HPDE6-E6E7 (cell line): ENCODE data around the gene SEMA4D.

ENCODE experiments used
- DNase-seq: peaks from one replicate; pipeline ENCODE4 v3.0.0; 2011; ENCODE audit warnings: missing footprints; ENCODE audit errors: extremely low spot score

SEMA4D gene

DNA sequence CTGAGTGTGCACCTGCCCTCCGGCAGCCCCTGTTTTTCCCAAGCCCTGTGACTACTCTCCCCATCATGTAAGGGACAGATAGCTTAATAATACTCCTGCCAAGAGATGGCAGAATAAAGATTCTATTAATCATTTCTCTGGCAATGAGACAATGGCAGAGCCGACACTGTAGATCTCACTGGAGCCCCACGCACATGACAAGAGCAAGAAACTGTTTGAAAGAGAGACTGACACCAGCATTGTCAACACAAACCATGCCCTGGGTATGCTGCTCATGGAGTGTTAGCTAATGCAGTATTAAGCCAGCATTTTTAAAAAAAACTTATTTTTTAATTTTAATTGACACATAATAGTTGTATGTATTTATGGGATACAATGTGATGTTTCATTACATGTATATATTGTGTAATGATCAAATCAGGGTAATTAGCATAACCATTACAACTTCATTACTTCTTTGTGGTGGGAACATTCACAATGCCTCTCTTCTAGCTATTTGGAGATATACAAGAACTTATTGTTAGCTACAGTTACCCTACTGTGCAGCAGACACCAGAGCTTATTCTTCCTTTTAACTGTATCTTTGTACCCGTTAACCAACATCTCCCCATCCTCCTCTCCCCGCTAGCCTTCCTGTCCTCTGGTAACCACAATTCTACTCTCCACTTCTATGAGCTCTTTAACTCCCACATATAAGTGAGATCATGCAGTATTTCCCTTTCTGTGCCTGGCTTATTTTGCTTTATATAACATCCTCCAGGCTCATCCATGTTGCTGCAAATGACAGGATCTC lies 31.5 kb upstream of the SEMA4D start:
- DNase-seq = no peak

DNA sequence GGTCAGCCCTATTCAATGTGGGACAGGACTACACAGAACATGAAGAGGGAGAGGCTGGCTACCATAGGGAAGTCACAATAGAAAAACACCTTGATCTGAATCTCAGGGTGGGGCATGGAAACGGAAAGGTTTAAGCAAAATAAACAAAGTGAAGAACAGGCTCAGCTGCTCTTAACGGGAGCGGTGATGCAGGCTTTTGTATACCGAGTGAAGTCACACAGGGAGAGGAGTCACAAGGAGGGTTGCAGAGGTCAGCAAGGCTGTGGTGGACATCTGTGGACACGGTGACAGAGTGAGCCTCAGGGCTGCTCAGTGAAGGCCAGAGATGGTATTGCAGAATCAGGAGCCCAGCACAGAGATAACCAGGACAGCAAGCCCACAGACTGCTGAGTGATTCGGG lies 30.6 kb upstream of the SEMA4D start:
- DNase-seq = no peak

DNA sequence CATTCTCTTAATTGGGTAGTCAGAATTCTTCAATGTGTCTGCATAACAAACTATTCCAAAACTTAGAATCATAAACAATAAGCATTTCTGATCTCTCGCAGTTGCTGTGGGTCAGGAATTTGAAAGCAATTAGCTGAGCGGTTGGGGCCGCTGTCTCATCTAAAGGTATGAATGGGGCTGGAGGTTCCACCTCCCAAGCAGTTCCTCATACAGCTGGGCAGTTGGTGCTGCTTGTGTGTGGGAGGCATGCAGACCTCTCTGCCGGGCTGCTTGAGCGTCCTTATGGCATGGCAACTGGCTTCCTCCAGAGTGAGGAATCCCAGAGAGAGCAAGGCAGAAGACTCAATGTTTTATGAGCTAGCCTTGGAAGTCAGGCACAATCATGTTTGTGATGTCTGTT lies 30.2 kb upstream of the SEMA4D start:
- no peak for DNase-seq

DNA sequence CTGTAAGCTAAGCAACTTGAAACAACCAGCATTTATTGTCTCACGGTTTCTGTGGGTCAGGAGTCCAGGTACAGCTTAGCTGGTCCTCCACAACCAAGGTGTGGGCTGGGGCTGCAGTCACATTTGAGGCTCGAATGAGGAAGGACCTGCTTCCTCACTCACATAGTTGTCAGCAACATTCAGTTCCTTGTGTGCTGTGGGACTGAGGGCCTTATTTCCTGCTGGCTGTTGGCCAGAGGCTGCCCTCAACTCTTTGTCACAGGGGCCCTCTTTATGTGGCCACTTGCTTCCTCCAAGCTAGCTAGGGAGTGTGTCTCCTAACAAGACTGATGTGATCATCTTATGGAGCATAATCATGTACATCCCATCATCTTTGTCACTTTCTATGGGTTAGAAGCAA lies 29.2 kb upstream of the SEMA4D start:
- DNase-seq = no peak

DNA sequence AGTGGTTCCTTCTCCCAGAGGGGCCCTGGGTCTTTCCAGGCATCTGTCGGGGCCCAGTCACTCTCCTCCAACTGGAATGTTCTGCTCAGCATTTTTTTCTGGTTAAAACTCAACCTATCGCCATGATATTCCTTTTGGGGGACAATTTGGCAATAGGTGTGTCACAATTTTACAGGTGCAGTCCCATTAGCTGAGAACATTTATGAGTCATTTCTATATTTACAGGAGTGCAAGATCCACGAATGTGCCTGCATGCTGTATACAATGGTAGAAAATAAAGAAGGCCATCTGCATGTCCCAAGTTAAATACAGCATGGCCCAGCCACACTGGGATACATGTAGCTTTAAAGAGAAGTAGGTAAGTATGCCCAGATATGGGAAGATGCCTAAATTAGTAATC lies 28.8 kb upstream of the SEMA4D start:
- no peak for DNase-seq

DNA sequence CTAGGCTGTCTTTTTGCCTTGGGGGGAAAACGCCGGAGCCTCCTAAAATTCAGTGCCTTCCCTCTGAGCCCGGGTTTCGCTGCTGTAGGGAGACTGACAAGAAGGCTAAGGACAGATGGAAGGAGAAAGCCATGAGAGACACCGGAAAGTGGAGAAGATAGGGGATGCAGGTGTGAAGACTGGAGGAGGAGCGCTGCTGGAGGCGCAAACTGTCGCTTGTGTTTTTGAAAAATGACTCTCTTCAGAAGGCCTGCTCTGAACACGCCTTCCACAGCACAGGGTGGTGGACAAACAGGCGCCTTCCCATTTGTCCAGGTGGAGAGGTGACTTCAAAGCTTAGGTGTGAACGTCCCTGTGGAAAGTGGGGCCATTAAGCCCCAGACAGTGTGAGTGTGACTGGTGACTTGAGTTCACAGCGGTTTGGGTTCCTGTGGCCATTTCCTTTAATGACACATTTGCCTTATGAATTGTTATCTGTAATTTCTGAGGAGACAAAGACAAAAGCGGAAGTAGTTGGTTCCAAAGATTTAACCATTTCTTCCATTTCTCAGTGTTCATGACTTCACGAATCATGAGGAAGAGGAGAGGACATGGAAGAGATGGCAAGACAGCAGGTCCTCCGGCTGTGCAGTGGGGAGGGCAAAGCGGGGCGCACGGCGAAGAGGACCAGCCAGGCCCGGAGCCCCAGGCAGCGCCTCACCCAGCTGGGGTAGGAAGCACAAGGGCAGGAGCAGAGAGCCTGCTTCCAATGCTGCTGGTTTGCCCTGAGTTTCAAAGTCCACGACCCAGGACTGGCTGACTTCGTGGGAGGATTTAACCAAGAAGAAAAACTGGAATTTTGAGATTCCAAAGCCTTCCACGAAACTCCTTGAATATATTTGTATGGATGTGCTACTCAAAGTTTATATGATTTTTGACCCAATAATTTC lies 27.8 kb upstream of the SEMA4D start:
- DNase-seq = no peak

DNA sequence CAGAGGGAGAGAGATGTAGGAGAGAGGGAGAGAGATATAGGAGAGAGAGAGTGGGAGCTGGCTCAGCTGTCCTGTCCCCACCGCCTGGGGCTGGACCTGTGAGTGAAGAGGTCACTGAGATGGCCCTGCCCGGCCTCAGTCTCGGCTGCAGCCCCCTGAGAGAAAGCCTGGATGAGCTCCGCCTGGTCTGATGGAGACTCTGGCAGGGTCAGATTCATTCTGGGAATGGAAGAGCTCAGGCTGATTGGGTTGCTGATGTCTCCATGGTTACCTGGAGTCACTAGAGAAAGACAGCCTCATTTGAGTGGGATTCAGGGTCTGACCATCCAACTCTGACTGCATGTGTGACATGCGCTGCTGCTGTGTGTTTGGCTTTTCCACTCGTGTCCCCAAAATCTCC lies 27.1 kb upstream of the SEMA4D start:
- DNase-seq = no peak

DNA sequence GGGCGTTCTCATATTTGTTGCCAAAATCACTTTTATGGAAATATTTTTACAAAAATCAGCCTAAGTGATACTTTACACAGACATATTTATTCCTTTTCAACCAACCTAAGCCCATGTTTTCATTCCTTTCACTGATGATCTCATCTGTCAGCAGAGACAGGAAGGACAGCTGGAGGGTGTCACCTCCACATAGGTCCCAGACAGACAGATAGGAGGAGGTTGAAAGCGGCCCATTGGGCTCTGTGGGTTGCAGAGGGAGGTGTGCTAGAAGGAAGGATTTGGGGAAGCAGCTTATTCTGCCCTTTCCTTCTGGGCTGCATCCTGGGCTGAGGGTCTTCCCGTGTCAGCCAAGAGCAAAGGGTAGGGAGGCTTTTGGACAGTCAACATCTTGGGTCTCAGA lies 26.0 kb upstream of the SEMA4D start:
- no peak for DNase-seq

DNA sequence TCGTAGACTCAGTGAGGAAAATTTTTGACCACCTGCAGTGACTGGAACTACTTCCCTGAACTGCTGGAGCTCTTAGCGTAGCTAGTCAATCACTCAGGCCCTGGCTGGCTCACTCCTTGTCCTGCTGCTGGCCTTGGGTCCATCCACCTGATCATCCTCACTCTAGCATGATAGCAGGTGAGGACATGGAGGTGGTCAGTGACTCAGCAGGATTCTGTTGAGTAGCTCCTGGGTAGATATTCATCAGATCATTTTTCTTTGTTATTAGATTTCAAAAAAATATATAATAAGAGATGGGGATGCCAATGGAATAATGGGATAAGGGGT lies 25.0 kb upstream of the SEMA4D start:
- DNase-seq = no peak

DNA sequence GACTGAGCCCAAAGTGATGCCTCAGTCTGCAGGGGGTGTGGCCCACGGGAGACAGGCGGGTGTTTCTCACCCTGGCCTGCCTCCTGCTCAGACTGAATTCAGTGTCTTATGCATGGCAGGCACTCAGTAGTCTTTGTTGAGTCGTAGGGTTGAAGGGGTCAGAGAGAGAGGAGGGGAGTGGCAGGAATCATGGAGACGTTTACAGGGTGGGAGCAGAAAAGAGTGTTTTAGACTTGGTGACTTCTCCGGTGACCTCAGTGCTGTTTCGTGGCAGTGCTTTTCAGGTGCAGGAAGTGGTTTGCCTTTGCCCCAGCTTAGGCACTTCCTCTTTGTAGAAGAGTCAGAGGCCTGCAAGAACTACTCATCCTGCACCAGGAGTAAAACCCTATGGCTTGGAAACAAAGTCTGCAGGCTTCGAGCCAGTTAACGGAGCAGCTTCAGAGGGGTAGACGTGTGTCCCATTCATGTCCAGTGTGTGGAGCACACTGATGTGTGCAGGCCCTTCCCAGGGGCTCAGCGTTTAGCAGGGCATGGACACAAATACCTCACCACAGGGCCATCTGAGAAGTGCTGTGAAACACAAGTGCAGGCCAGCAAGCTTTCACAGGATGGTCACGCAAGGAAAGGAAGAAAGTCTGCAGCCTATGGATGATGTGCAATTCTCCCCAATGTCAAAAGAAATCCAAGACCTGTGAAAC lies 24.5 kb upstream of the SEMA4D start:
- DNase-seq = no peak

DNA sequence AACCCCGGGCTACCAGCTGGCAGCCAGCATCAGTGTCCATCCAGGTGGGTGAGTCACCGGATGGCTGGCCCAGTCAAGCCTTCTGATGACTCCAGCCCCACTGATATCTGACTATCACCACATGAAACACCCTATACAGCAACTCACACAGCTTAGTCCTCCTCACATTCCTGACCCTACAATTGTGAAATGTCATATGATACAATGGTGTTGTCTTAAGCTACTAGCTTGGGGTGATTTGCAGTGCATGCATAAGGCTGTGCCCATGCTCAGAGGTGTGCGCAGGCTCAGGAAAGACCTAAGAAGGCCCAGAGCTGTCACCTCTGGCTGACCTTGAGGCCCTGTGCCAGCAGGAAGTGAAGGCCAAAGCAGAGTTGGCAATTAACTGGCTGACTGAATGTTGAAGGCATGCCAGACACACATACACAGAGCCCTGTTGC lies 21.5 kb upstream of the SEMA4D start:
- peak; percentile 8 for DNase-seq

DNA sequence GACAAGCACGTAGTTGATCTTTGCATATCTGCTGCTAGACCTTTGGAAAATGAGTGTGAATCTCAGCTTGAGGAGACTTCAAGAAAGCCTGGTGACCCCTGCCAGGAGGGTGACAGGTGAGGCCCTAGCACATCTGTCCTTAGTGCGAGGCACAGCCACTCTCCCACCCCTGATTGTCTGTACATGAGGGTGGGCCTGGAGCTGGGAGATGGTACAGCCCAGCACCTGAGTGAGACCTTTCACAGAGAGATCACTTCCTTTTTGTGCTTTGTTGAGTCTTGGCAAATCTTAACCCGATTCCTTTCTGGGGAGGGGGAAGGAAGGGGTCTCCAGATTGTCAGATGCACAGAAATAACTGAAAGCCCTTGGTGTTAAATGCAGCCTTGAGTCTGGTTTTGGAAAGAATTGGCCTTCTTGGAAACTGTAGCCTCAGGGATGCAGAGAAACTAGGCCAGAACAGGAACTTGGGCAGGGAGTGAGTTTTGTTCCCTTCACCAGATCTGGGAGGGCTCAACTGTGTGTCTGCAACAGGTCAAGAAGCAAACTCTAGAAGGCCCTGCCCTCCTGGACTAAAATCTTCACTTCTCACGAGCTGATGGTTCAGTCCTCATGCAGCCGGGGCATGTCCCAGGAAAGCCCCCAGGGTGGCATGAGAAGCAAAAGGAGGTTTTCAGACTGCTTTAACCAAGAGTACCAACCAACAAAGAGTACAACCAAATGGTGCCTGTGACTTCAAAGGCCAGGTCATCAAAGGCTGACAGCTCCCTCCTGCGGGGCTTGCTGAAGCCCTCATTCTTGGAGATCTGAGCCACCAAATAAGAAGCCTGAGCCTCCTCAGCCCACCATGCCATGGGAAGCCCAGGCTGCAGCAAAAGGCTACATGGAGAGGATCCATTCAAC lies 20.8 kb upstream of the SEMA4D start:
- DNase-seq = no peak

DNA sequence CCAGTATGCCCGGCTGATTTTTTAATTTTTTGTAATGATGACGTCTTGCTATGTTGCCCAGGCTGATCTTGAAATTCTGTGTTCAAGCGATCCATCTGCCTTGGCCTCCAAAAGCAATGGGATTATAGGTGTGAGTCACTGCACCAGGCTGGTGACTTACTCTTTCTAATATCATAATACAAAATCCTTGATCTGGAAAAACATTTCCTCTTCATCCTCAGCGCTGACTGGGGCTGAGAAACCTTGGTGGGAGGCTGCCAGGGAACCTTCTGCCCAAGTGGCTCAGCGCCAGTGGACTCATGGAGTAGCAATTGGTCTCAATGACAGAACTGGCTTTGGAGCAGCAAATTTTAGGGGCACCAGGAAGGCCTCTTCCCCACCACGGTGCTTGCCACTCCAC lies 17.5 kb upstream of the SEMA4D start:
- no peak for DNase-seq

DNA sequence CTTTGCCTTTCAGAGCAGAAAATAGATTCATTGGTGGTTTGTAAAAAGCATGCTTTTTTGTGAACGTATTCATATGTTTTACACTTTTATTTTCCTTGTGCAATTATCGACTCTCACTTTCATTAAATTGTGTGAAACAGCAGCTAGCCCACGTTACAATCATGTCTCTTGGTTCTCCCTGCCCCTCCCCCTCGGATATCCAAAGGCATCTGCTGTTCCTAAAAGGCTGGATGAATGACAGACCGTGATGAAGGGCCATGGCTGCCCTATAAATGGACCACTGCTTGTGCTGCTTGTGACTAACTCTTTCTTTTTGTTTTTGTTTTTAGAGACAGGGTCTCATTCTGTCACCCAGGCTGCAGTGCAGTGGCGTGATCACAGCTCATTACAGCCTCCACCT lies 17.0 kb upstream of the SEMA4D start:
- no peak for DNase-seq

DNA sequence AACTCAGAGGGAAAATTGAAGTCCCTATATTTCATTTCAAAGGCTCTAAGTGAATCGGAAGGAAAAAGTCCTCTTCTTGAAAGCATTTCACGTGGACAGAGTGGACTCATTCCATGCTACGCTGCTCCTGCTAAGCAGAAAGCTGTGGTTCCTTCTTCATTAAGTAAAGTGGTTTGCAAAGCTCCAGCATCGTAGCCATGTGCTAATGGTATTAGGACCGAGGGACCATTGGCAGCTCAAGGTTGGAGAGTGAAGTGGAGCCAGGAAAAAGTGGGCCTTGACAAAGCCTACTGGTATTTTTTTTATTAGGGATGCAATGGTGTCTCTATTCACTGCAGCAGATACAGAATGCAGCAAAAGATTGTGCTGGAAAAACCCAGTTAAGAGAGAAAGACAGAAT lies 16.4 kb upstream of the SEMA4D start:
- no peak for DNase-seq

DNA sequence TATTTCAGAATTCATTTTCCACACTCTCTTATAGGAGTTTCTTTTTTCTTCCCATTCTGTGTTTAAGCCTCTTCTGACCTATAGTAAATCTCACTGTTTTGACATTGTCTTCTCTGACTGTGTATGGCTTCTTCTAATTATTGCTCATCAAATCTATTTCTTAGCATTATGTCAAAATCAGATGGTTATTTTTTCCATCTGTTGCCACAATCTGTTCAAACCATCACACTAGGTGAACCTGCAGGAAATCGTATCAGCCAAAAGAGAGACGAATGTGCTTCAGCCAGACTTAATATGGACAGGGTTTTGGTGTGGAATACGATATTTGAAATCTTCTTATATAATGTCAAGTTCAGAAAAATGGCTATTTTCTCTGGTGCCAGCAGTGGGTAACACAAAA lies 15.9 kb upstream of the SEMA4D start:
- no peak for DNase-seq

DNA sequence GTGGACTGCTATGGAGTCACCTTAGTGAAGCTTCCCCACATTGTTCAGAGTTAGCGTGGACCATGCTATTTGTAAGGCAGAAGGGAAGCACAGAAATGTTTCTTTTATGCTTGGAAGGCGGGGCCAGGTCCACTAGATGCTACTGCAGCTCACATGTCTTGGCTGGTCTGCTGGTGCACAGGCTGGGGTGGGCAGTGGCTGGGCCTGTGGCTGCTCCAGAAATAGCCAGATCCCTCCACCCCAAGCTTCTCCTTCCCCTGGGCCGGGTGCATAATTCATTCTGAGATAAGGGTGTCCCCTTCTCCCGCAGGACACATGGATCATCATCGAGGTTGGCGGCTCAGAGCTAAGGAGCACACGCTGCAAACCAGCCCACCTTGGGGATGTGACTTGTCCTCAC lies 14.5 kb upstream of the SEMA4D start:
- DNase-seq = no peak

DNA sequence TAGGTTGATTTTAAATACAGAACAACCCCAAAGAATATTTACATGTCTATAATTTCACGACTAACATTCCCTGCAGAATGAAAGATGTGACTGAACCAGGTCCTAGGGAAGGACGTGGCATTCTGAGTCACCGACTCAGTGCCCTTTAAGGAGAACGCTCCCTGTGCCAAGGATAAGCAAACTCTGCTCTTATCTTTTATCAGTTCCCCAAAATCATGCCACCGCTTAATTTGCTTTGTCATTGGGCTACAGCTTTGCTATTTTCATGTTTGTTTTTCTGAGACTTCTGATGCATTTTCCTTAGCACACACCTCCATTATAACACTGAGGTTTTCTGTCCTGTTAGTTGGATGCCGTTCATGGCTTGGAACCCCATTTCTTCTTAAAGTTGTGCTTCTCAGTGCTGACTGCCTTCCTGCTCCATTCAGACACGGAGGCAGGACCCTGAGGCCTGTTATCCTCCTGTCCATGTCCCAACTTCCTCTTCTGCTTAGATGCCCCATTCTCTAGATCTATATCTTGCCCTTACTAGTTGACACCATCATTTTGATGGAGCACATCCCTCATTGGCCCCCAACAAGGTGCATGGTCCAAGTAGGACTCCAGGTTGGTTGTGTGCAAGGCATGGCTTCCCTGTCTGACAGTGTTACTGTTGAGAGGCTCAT lies 11.2 kb upstream of the SEMA4D start:
- DNase-seq = no peak

DNA sequence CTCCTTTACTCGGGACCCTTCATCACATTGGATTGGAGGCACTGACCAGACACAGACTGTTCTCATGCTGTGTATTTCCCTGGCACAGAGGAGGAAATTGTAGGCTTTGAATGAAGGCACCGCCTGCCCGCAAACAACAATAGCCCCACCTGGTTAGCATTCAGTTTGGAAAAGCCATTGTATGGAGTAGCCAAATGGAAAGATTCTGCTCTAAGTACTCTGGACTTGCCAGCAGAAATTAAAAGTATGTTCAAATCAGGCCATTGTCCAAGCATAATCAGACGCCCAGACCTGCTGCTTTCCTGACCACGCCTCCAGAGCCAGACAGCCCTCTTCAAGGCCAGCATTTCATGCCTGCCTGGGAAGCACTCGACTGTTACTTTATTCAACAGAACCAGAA lies 8.0 kb upstream of the SEMA4D start:
- DNase-seq = no peak

DNA sequence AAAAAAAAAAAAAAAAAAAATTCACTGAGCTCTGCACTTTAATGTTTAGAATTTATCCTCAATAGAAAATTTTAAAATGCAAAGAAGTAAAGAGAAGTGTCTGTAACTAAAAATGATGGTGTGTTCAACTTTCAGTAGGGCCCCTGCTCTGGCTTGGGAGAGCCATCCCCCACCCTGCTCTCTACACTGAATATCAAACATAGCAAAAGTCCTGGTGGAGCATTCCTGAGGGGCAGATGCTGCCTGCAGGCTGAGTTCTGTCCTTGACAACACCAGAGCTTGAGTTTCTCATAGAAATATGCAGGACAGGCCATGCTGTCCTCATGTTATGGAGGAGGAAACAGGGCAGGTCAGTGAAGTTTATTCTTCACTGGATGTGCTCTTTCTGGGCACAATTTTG lies 7.1 kb upstream of the SEMA4D start:
- no peak for DNase-seq

DNA sequence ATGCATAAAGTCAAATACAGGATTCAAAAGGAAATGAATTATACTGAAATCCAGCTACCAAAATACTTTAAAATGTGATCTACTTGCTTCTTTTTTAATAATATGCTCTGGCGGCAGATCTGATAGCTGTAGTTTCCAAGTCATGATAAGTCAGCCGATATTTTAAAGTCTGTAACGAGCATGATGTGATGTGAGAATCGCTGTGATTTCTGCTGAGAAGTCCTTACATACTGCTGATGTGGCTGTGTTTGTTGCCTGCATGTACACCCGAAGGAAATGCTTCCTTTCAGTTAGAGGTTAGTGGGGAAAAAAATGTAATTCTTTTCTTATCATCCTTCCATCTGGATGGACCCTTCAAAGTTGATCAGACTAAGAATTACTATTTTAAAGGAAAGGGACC lies 4.8 kb upstream of the SEMA4D start:
- DNase-seq = no peak
